OCI-LY1 (cell line): ENCODE data around the gene MAGI2.

Experiments
- CTCF ChIP-seq: fragments of 200-600 bp; sonication (generic), shearing (Covaris generic); IDR thresholded peaks from 2 replicates; pipeline ENCODE4 v1.5.1; 2017; ENCODE audit warnings: mild to moderate bottlenecking, antibody characterized with exemption, low read length, moderate library complexity, mixed read lengths
- EZH2 ChIP-seq: fragments of 200-600 bp; sonication (generic), shearing (Covaris generic); IDR thresholded peaks from 2 replicates; pipeline ENCODE4 v1.8.0; 2017; ENCODE audit warnings: borderline replicate concordance, mixed run types, mild to moderate bottlenecking, antibody characterized with exemption, low read length, moderate library complexity, mixed read lengths

GRCh38 chr7:78443811-78444210 is 1009.7 kb downstream of the MAGI2 start:
- TF ChIP-seq CTCF (no peak), EZH2 (no peak)
